SK-N-SH treated with all-trans-retinoic acid at 6 μM for 48 hours (cell line): ENCODE measurements around the gene INPP4B.

Source experiments
- ATAC-seq: fragments of 200-7000 bp; cut with Tn5 transposase; 3 replicates; pipeline ENCODE4 v1.9.1; 2020; ENCODE audit warnings: mild to moderate bottlenecking, moderate library complexity
- ARNTL ChIP-seq: fragments of 450-650 bp; formaldehyde crosslinking; IDR thresholded peaks from 2 replicates; pipeline ENCODE4 v1.5.0; 2020; ENCODE audit warnings: low read depth, mild to moderate bottlenecking, moderate library complexity, borderline replicate concordance
- BACH2 ChIP-seq: fragments of 250-450 bp; sonication (Bioruptor Pico); IDR thresholded peaks from 2 replicates; pipeline ENCODE4 v1.9.0; 2021; ENCODE audit warnings: mild to moderate bottlenecking, borderline replicate concordance
- CSDC2 ChIP-seq: fragments of 250-450 bp; sonication (Bioruptor Pico); IDR thresholded peaks from 2 replicates; pipeline ENCODE4 v1.5.0; 2020; ENCODE audit warnings: mild to moderate bottlenecking, moderate library complexity
- ESRRG ChIP-seq: fragments of 250-450 bp; sonication (Bioruptor Pico); IDR thresholded peaks from 2 replicates; pipeline ENCODE4 v1.6.1; 2021; ENCODE audit warnings: mild to moderate bottlenecking
- ISL1 ChIP-seq: fragments of 250-450 bp; sonication (Bioruptor Pico); IDR thresholded peaks from 2 replicates; pipeline ENCODE4 v2.1.2; 2022; ENCODE audit warnings: mild to moderate bottlenecking, moderate library complexity
- OSR1 ChIP-seq: fragments of 250-450 bp; sonication (Bioruptor Pico); IDR thresholded peaks from 2 replicates; pipeline ENCODE4 v1.8.0; 2022; ENCODE audit warnings: moderate library complexity, mild to moderate bottlenecking, inconsistent platforms
- PPARA ChIP-seq: fragments of 250-450 bp; sonication (Bioruptor Pico); IDR thresholded peaks from 2 replicates; pipeline ENCODE4 v1.5.0; 2020; ENCODE audit warnings: mild to moderate bottlenecking, borderline replicate concordance
- RARB ChIP-seq: fragments of 250-450 bp; sonication (Bioruptor Pico); IDR thresholded peaks from 2 replicates; pipeline ENCODE4 v1.8.0; 2021; ENCODE audit warnings: mild to moderate bottlenecking, moderate library complexity
- SNAI2 ChIP-seq: fragments of 250-450 bp; sonication (Bioruptor Pico); IDR thresholded peaks from 2 replicates; pipeline ENCODE4 v1.5.0; 2020; ENCODE audit warnings: mild to moderate bottlenecking, moderate library complexity
- TCF4 ChIP-seq: fragments of 250-450 bp; sonication (Bioruptor Pico); IDR thresholded peaks from 2 replicates; pipeline ENCODE4 v1.8.0; 2021; ENCODE audit warnings: mild to moderate bottlenecking, moderate library complexity, borderline replicate concordance
- TOX ChIP-seq: fragments of 250-450 bp; sonication (Bioruptor Pico); IDR thresholded peaks from 2 replicates; pipeline ENCODE4 v1.8.0; 2021; ENCODE audit warnings: mild to moderate bottlenecking, moderate library complexity, borderline replicate concordance
- ZC3H10 ChIP-seq: fragments of 250-450 bp; sonication (Bioruptor Pico); IDR thresholded peaks from 2 replicates; pipeline ENCODE4 v1.5.1; 2021; ENCODE audit warnings: mild to moderate bottlenecking, moderate library complexity
- ZFP3 ChIP-seq: fragments of 250-450 bp; sonication (Bioruptor Pico); IDR thresholded peaks from 2 replicates; pipeline ENCODE4 v1.5.0; 2020; ENCODE audit warnings: mild to moderate bottlenecking, moderate library complexity
- ZNF70 ChIP-seq: fragments of 450-650 bp; formaldehyde crosslinking; IDR thresholded peaks from 2 replicates; pipeline ENCODE4 v1.5.0; 2020; ENCODE audit warnings: mild to moderate bottlenecking, moderate library complexity
- ZNF8 ChIP-seq: fragments of 450-650 bp; formaldehyde crosslinking; IDR thresholded peaks from 2 replicates; pipeline ENCODE4 v1.5.0; 2020; ENCODE audit warnings: mild to moderate bottlenecking, moderate library complexity
- TF ChIP-seq, protein P1 (sequence below): fragments of 250-450 bp; sonication (Bioruptor Pico); IDR thresholded peaks from 2 replicates; pipeline ENCODE4 v1.8.0; 2020; ENCODE audit warnings: mild to moderate bottlenecking, moderate library complexity, borderline replicate concordance
- TF ChIP-seq, protein P2 (sequence below): fragments of 250-450 bp; sonication (Bioruptor Pico); IDR thresholded peaks from 2 replicates; pipeline ENCODE4 v1.8.0; 2021; ENCODE audit warnings: low read depth, mild to moderate bottlenecking, moderate library complexity, borderline replicate concordance
- TF ChIP-seq, protein P3 (sequence below): fragments of 250-450 bp; sonication (Bioruptor Pico); IDR thresholded peaks from 2 replicates; pipeline ENCODE4 v1.5.0; 2020; ENCODE audit warnings: mild to moderate bottlenecking, moderate library complexity

Gene INPP4B

DNA sequence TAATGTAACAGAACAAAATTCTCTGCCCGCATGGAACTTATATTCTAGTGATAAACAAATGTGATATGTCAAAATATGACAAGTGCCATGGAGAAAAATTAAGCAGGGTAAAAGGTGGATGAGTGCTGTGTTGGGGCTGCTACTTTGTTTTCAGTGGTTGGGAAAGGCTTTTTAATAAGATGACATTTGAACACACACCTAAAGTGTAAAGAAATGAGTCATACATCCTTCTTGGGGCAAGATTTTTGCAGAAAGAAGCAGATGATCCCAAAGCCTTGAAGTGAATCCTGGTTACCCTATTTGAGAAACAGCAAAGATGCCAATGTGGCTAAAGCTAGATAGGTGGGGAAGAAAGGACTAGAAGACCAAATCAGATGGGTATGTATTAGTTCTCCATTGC lies 564.1 kb downstream of the INPP4B start:
- ATAC-seq, result no peak

DNA sequence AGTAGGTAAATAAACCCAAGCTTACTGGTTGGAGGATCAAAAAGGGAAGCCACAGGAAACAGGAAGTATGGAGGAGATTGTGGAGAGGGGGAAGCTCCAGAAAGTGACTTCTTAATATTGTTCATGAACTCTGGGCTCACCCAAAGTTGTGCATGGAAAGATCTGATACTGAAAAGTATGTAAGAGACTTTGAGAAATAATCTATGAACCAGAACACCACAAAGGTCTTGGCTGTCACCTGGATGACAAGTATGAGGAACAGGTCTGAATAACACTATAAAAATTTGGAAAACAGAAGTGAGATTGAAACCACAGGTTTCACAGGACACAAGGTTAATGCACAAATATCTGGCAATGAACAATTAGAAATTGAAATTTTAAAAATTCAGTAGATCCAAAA lies 567.4 kb downstream of the INPP4B start:
- TF ChIP-seq ISL1 (CRISPR knock-in tag) (no peak), ZC3H10 (CRISPR knock-in tag) (no peak), CSDC2 (no peak), ZNF70 (CRISPR knock-in tag) (no peak), ZFP3 (CRISPR knock-in tag) (no peak), TCF4 (CRISPR knock-in tag) (no peak), ARNTL (CRISPR knock-in tag) (no peak), ZNF8 (CRISPR knock-in tag) (no peak), PPARA (no peak)
- TF ChIP-seq, protein P1, sequence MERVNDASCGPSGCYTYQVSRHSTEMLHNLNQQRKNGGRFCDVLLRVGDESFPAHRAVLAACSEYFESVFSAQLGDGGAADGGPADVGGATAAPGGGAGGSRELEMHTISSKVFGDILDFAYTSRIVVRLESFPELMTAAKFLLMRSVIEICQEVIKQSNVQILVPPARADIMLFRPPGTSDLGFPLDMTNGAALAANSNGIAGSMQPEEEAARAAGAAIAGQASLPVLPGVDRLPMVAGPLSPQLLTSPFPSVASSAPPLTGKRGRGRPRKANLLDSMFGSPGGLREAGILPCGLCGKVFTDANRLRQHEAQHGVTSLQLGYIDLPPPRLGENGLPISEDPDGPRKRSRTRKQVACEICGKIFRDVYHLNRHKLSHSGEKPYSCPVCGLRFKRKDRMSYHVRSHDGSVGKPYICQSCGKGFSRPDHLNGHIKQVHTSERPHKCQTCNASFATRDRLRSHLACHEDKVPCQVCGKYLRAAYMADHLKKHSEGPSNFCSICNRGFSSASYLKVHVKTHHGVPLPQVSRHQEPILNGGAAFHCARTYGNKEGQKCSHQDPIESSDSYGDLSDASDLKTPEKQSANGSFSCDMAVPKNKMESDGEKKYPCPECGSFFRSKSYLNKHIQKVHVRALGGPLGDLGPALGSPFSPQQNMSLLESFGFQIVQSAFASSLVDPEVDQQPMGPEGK, result no peak
- TF ChIP-seq, protein P2, sequence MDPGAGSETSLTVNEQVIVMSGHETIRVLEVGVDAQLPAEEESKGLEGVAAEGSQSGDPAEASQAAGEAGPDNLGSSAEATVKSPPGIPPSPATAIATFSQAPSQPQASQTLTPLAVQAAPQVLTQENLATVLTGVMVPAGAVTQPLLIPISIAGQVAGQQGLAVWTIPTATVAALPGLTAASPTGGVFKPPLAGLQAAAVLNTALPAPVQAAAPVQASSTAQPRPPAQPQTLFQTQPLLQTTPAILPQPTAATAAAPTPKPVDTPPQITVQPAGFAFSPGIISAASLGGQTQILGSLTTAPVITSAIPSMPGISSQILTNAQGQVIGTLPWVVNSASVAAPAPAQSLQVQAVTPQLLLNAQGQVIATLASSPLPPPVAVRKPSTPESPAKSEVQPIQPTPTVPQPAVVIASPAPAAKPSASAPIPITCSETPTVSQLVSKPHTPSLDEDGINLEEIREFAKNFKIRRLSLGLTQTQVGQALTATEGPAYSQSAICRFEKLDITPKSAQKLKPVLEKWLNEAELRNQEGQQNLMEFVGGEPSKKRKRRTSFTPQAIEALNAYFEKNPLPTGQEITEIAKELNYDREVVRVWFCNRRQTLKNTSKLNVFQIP (CRISPR knock-in tag), result no peak
- TF ChIP-seq, protein P3, sequence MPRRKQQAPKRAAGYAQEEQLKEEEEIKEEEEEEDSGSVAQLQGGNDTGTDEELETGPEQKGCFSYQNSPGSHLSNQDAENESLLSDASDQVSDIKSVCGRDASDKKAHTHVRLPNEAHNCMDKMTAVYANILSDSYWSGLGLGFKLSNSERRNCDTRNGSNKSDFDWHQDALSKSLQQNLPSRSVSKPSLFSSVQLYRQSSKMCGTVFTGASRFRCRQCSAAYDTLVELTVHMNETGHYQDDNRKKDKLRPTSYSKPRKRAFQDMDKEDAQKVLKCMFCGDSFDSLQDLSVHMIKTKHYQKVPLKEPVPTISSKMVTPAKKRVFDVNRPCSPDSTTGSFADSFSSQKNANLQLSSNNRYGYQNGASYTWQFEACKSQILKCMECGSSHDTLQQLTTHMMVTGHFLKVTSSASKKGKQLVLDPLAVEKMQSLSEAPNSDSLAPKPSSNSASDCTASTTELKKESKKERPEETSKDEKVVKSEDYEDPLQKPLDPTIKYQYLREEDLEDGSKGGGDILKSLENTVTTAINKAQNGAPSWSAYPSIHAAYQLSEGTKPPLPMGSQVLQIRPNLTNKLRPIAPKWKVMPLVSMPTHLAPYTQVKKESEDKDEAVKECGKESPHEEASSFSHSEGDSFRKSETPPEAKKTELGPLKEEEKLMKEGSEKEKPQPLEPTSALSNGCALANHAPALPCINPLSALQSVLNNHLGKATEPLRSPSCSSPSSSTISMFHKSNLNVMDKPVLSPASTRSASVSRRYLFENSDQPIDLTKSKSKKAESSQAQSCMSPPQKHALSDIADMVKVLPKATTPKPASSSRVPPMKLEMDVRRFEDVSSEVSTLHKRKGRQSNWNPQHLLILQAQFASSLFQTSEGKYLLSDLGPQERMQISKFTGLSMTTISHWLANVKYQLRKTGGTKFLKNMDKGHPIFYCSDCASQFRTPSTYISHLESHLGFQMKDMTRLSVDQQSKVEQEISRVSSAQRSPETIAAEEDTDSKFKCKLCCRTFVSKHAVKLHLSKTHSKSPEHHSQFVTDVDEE (CRISPR knock-in tag), result no peak

More for the DNA sequence above, 564.1 kb downstream of the INPP4B start:
- TF ChIP-seq CSDC2 (no peak), ZC3H10 (CRISPR knock-in tag) (no peak), RARB (CRISPR knock-in tag) (no peak), TOX (CRISPR knock-in tag) (no peak), SNAI2 (CRISPR knock-in tag) (no peak), ZNF8 (CRISPR knock-in tag) (no peak), BACH2 (no peak), ZNF70 (CRISPR knock-in tag) (no peak), PPARA (no peak), ESRRG (no peak), ARNTL (CRISPR knock-in tag) (no peak), OSR1 (CRISPR knock-in tag) (no peak), ZFP3 (CRISPR knock-in tag) (no peak)
- TF ChIP-seq, protein P1, result no peak
- TF ChIP-seq, protein P2 (CRISPR knock-in tag), result no peak
- TF ChIP-seq, protein P3 (CRISPR knock-in tag), result no peak

More for the DNA sequence above, 567.4 kb downstream of the INPP4B start:
- no peak for ATAC-seq
